HepG2 (cell line): ENCODE results near the gene RYR2.

Source experiments
- CEBPB ChIP-seq: IDR thresholded peaks from 2 replicates; pipeline ENCODE4 v1.6.1; 2011; ENCODE audit warnings: low read depth, low read length, improper control_type of control experiment, borderline replicate concordance
- NFIC ChIP-seq: IDR thresholded peaks from 2 replicates; pipeline ENCODE4 v1.6.1; 2012; ENCODE audit warnings: mild to moderate bottlenecking, low read length, inconsistent platforms
- RBM39 ChIP-seq: fragments of 200-400 bp; formaldehyde crosslinking; IDR thresholded peaks from one replicate; pipeline ENCODE4 v1.6.1; 2018; ENCODE audit warnings: antibody characterized with exemption, mild to moderate bottlenecking, low read depth, low read length; ENCODE audit not compliant: poor library complexity, severe bottlenecking
- SP2 ChIP-seq: sonication (generic); formaldehyde crosslinking; IDR thresholded peaks from 2 replicates; pipeline ENCODE4 v1.5.1; 2020; ENCODE audit warnings: mild to moderate bottlenecking, missing genetic modification reagents
- TAF1 ChIP-seq: sonication (generic); formaldehyde crosslinking; IDR thresholded peaks from 2 replicates; pipeline ENCODE4 v1.4.0; 2020; ENCODE audit warnings: missing genetic modification reagents
- TCF7 ChIP-seq: sonication (generic); IDR thresholded peaks from 2 replicates; pipeline ENCODE4 v1.6.1; 2016; ENCODE audit warnings: antibody characterized with exemption, low read depth
- TGIF2 ChIP-seq: IDR thresholded peaks from 2 replicates; pipeline ENCODE4 v1.6.1; 2016; ENCODE audit warnings: control low read depth, missing compliant biosample characterization
- ZEB1 ChIP-seq: IDR thresholded peaks from 2 replicates; pipeline ENCODE4 v1.6.1; 2012; ENCODE audit warnings: mild to moderate bottlenecking, low read depth, inconsistent platforms; ENCODE audit not compliant: insufficient replicate concordance
- ZNF260 ChIP-seq: sonication (generic); formaldehyde crosslinking; IDR thresholded peaks from 2 replicates; pipeline ENCODE4 v1.4.0; 2020; ENCODE audit warnings: missing genetic modification reagents, low read depth, mild to moderate bottlenecking, borderline replicate concordance
- ZNF7 ChIP-seq: IDR thresholded peaks from 2 replicates; pipeline ENCODE4 v1.6.1; 2016; ENCODE audit warnings: missing biosample characterization, missing genetic modification reagents
- TF ChIP-seq, protein P1 (sequence below): sonication (generic); formaldehyde crosslinking; IDR thresholded peaks from 2 replicates; pipeline ENCODE4 v1.5.0; 2020; ENCODE audit warnings: mild to moderate bottlenecking, missing genetic modification reagents, moderate library complexity
- TF ChIP-seq, protein P2 (sequence below): sonication (generic); formaldehyde crosslinking; IDR thresholded peaks from 2 replicates; pipeline ENCODE4 v1.4.0; 2020; ENCODE audit warnings: missing genetic modification reagents

DNA sequence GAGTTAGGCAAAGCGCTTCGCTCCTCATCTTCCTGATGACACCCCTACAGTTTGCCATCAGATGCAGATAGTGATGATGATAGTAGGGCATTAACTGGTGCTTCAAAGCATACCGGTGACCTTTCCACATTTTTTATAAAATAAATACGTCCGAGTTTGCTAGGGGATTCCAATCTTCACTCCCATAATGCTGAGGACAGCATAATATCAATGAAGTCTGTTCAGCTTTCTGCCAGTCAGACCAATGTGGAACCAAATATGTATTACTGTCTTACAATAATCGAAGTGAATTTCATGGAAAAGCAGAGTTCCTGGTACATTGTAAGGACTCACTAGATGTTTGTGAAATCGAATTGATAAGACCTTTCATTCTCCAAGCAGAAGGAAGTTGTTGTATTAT lies 258.7 kb downstream of the RYR2 start:
- TF ChIP-seq ZEB1: no peak
- TF ChIP-seq RBM39: no peak
- no peak for TF ChIP-seq CEBPB
- TF ChIP-seq, protein P1, sequence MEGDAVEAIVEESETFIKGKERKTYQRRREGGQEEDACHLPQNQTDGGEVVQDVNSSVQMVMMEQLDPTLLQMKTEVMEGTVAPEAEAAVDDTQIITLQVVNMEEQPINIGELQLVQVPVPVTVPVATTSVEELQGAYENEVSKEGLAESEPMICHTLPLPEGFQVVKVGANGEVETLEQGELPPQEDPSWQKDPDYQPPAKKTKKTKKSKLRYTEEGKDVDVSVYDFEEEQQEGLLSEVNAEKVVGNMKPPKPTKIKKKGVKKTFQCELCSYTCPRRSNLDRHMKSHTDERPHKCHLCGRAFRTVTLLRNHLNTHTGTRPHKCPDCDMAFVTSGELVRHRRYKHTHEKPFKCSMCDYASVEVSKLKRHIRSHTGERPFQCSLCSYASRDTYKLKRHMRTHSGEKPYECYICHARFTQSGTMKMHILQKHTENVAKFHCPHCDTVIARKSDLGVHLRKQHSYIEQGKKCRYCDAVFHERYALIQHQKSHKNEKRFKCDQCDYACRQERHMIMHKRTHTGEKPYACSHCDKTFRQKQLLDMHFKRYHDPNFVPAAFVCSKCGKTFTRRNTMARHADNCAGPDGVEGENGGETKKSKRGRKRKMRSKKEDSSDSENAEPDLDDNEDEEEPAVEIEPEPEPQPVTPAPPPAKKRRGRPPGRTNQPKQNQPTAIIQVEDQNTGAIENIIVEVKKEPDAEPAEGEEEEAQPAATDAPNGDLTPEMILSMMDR (CRISPR knock-in tag): no peak
- no peak for TF ChIP-seq TGIF2 (CRISPR knock-in tag)
- TF ChIP-seq SP2 (CRISPR knock-in tag): no peak
- TF ChIP-seq ZNF7 (CRISPR knock-in tag): no peak
- TF ChIP-seq, protein P2, sequence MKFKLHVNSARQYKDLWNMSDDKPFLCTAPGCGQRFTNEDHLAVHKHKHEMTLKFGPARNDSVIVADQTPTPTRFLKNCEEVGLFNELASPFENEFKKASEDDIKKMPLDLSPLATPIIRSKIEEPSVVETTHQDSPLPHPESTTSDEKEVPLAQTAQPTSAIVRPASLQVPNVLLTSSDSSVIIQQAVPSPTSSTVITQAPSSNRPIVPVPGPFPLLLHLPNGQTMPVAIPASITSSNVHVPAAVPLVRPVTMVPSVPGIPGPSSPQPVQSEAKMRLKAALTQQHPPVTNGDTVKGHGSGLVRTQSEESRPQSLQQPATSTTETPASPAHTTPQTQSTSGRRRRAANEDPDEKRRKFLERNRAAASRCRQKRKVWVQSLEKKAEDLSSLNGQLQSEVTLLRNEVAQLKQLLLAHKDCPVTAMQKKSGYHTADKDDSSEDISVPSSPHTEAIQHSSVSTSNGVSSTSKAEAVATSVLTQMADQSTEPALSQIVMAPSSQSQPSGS (CRISPR knock-in tag): no peak
- TF ChIP-seq TAF1 (CRISPR knock-in tag): no peak
- TF ChIP-seq NFIC: no peak
- no peak for TF ChIP-seq ZNF260 (CRISPR knock-in tag)
- TF ChIP-seq TCF7: no peak
